Smooth muscle cell of the brain vasculature (primary cell): ENCODE measurements around the gene ANXA5.
"Not testable (repeated sequence)": the region's sequence is repeated elsewhere in the genome, so short reads cannot be mapped to it uniquely, and the experiment has no call there.

ENCODE experiments used
- DNase-seq: peaks from one replicate; pipeline ENCODE4 v3.0.0-alpha.2; 2012; ENCODE audit warnings: low read depth, low spot score

The ANXA5 gene

GRCh38 chr4:121696581-121697461, at the start of gene ANXA5:
Gene ANXA5, minus strand, starts transcription at chr4:121696980. Its CDS starts 391 bp downstream, at chr4:121696589.
- peak; percentile 62 for DNase-seq

GRCh38 chr4:121742794-121743193, 46.0 kb upstream of the ANXA5 start:
- no peak for DNase-seq

- DNase-seq: no peak
These were observed 45.0 kb upstream of the ANXA5 start for GRCh38 chr4:121741751-121742150.

GRCh38 chr4:121740796-121741409, 44.1 kb upstream of the ANXA5 start:
- DNase-seq: no peak

GRCh38 chr4:121739575-121739974, 42.8 kb upstream of the ANXA5 start:
- no peak for DNase-seq

- DNase-seq: no peak
These were observed 42.2 kb upstream of the ANXA5 start for GRCh38 chr4:121738780-121739535.

- DNase-seq: no peak
These were observed 41.2 kb upstream of the ANXA5 start for GRCh38 chr4:121737846-121738554.

- DNase-seq: peak; percentile 47
These were observed 40.1 kb upstream of the ANXA5 start for GRCh38 chr4:121736735-121737351.

GRCh38 chr4:121734571-121734970, 37.8 kb upstream of the ANXA5 start:
- no peak for DNase-seq

- no peak for DNase-seq
These were observed 37.2 kb upstream of the ANXA5 start for GRCh38 chr4:121733942-121734341.

- not testable (repeated sequence) for DNase-seq
These were observed 33.0 kb upstream of the ANXA5 start for GRCh38 chr4:121729753-121730152.

- DNase-seq: no peak
These were observed 32.0 kb upstream of the ANXA5 start for GRCh38 chr4:121728798-121729226.

- no peak for DNase-seq
These were observed 31.3 kb upstream of the ANXA5 start for GRCh38 chr4:121728066-121728465.

GRCh38 chr4:121726642-121727268, 30.0 kb upstream of the ANXA5 start:
- peak; percentile 51 for DNase-seq

- DNase-seq: no peak
These were observed 27.9 kb upstream of the ANXA5 start for GRCh38 chr4:121724671-121725070.

GRCh38 chr4:121721700-121722099, 24.9 kb upstream of the ANXA5 start:
- DNase-seq: no peak

GRCh38 chr4:121720109-121720508, 23.3 kb upstream of the ANXA5 start:
- DNase-seq: no peak

GRCh38 chr4:121717680-121718237, 21.0 kb upstream of the ANXA5 start:
- DNase-seq: no peak

GRCh38 chr4:121714548-121714947, 17.8 kb upstream of the ANXA5 start:
- no peak for DNase-seq

GRCh38 chr4:121712783-121713182, 16.0 kb upstream of the ANXA5 start:
- no peak for DNase-seq
